SK-N-SH treated with all-trans-retinoic acid at 6 μM for 48 hours (cell line): ENCODE results near the gene MYLIP.

ENCODE experiments used
- ATAC-seq: fragments of 200-7000 bp; cut with Tn5 transposase; 3 replicates; pipeline ENCODE4 v1.9.1; 2020; ENCODE audit warnings: mild to moderate bottlenecking, moderate library complexity
- ARNTL ChIP-seq: fragments of 450-650 bp; formaldehyde crosslinking; IDR thresholded peaks from 2 replicates; pipeline ENCODE4 v1.5.0; 2020; ENCODE audit warnings: low read depth, mild to moderate bottlenecking, moderate library complexity, borderline replicate concordance
- BACH2 ChIP-seq: fragments of 250-450 bp; sonication (Bioruptor Pico); IDR thresholded peaks from 2 replicates; pipeline ENCODE4 v1.9.0; 2021; ENCODE audit warnings: mild to moderate bottlenecking, borderline replicate concordance
- CREB5 ChIP-seq: fragments of 250-450 bp; sonication (Bioruptor Pico); IDR thresholded peaks from 2 replicates; pipeline ENCODE4 v1.5.1; 2020; ENCODE audit warnings: low read depth, mild to moderate bottlenecking, moderate library complexity
- CSDC2 ChIP-seq: fragments of 250-450 bp; sonication (Bioruptor Pico); IDR thresholded peaks from 2 replicates; pipeline ENCODE4 v1.5.0; 2020; ENCODE audit warnings: mild to moderate bottlenecking, moderate library complexity
- CSRNP3 ChIP-seq: fragments of 250-450 bp; sonication (Bioruptor Pico); IDR thresholded peaks from 2 replicates; pipeline ENCODE4 v1.5.1; 2021; ENCODE audit warnings: mild to moderate bottlenecking, moderate library complexity
- ESRRG ChIP-seq: fragments of 250-450 bp; sonication (Bioruptor Pico); IDR thresholded peaks from 2 replicates; pipeline ENCODE4 v1.6.1; 2021; ENCODE audit warnings: mild to moderate bottlenecking
- GLIS3 ChIP-seq: fragments of 250-450 bp; sonication (Bioruptor Pico); IDR thresholded peaks from 2 replicates; pipeline ENCODE4 v1.5.0; 2020; ENCODE audit warnings: mild to moderate bottlenecking, moderate library complexity
- ISL1 ChIP-seq: fragments of 250-450 bp; sonication (Bioruptor Pico); IDR thresholded peaks from 2 replicates; pipeline ENCODE4 v2.1.2; 2022; ENCODE audit warnings: mild to moderate bottlenecking, moderate library complexity
- OSR1 ChIP-seq: fragments of 250-450 bp; sonication (Bioruptor Pico); IDR thresholded peaks from 2 replicates; pipeline ENCODE4 v1.8.0; 2022; ENCODE audit warnings: moderate library complexity, mild to moderate bottlenecking, inconsistent platforms
- PATZ1 ChIP-seq: fragments of 250-450 bp; sonication (Bioruptor Pico); IDR thresholded peaks from 2 replicates; pipeline ENCODE4 v1.8.0; 2020; ENCODE audit warnings: mild to moderate bottlenecking, moderate library complexity, borderline replicate concordance
- POU6F1 ChIP-seq: fragments of 250-450 bp; sonication (Bioruptor Pico); IDR thresholded peaks from 2 replicates; pipeline ENCODE4 v1.8.0; 2021; ENCODE audit warnings: low read depth, mild to moderate bottlenecking, moderate library complexity, borderline replicate concordance
- SNAI2 ChIP-seq: fragments of 250-450 bp; sonication (Bioruptor Pico); IDR thresholded peaks from 2 replicates; pipeline ENCODE4 v1.5.0; 2020; ENCODE audit warnings: mild to moderate bottlenecking, moderate library complexity
- TCF4 ChIP-seq: fragments of 250-450 bp; sonication (Bioruptor Pico); IDR thresholded peaks from 2 replicates; pipeline ENCODE4 v1.8.0; 2021; ENCODE audit warnings: mild to moderate bottlenecking, moderate library complexity, borderline replicate concordance
- TOX ChIP-seq: fragments of 250-450 bp; sonication (Bioruptor Pico); IDR thresholded peaks from 2 replicates; pipeline ENCODE4 v1.8.0; 2021; ENCODE audit warnings: mild to moderate bottlenecking, moderate library complexity, borderline replicate concordance
- TSHZ2 ChIP-seq: fragments of 250-450 bp; sonication (Bioruptor Pico); IDR thresholded peaks from 2 replicates; pipeline ENCODE4 v1.5.0; 2020; ENCODE audit warnings: mild to moderate bottlenecking, moderate library complexity
- ZC3H10 ChIP-seq: fragments of 250-450 bp; sonication (Bioruptor Pico); IDR thresholded peaks from 2 replicates; pipeline ENCODE4 v1.5.1; 2021; ENCODE audit warnings: mild to moderate bottlenecking, moderate library complexity
- ZFP3 ChIP-seq: fragments of 250-450 bp; sonication (Bioruptor Pico); IDR thresholded peaks from 2 replicates; pipeline ENCODE4 v1.5.0; 2020; ENCODE audit warnings: mild to moderate bottlenecking, moderate library complexity
- ZFP30 ChIP-seq: fragments of 450-650 bp; formaldehyde crosslinking; IDR thresholded peaks from 2 replicates; pipeline ENCODE4 v1.5.0; 2022; ENCODE audit warnings: mild to moderate bottlenecking, moderate library complexity
- ZNF70 ChIP-seq: fragments of 450-650 bp; formaldehyde crosslinking; IDR thresholded peaks from 2 replicates; pipeline ENCODE4 v1.5.0; 2020; ENCODE audit warnings: mild to moderate bottlenecking, moderate library complexity
- ZNF8 ChIP-seq: fragments of 450-650 bp; formaldehyde crosslinking; IDR thresholded peaks from 2 replicates; pipeline ENCODE4 v1.5.0; 2020; ENCODE audit warnings: mild to moderate bottlenecking, moderate library complexity

MYLIP gene

GRCh38 chr6:16134430-16134829, 5.5 kb downstream of the MYLIP start (continued):
- TF ChIP-seq TSHZ2 (CRISPR knock-in tag), result no peak

- ATAC-seq, result no peak
- TF ChIP-seq ZFP30, result peak; percentile 36; the same call in 1 of the 2 replicates
- no peak for TF ChIP-seq ISL1 (CRISPR knock-in tag)
- TF ChIP-seq, all 23 proteins: peak for 1
These were observed 6.2 kb downstream of the MYLIP start for GRCh38 chr6:16135066-16135465.

GRCh38 chr6:16136091-16136490, 7.2 kb downstream of the MYLIP start:
- no peak for TF ChIP-seq ESRRG (CRISPR knock-in tag)
- no peak for TF ChIP-seq POU6F1 (CRISPR knock-in tag)
- TF ChIP-seq ZNF70 (CRISPR knock-in tag), result no peak
- no peak for TF ChIP-seq SNAI2 (CRISPR knock-in tag)
- no peak for TF ChIP-seq ZNF8 (CRISPR knock-in tag)
- no peak for TF ChIP-seq ISL1 (CRISPR knock-in tag)
- no peak for TF ChIP-seq BACH2 (CRISPR knock-in tag)
- no peak for TF ChIP-seq ZFP3
- TF ChIP-seq ZFP30, result no peak
- no peak for TF ChIP-seq GLIS3 (CRISPR knock-in tag)
- TF ChIP-seq TSHZ2 (CRISPR knock-in tag), result no peak
- TF ChIP-seq ZC3H10 (CRISPR knock-in tag), result no peak
- no peak for TF ChIP-seq OSR1
- TF ChIP-seq PATZ1 (CRISPR knock-in tag), result no peak
- no peak for TF ChIP-seq ARNTL (CRISPR knock-in tag)
- TF ChIP-seq CSDC2, result no peak
- TF ChIP-seq TOX (CRISPR knock-in tag), result no peak
- TF ChIP-seq CREB5, result no peak
- TF ChIP-seq TCF4 (CRISPR knock-in tag), result no peak
- no peak for TF ChIP-seq CSRNP3
- no peak for ATAC-seq
